A549 (cell line): ENCODE results near the gene LMAN1L. TPM values are rescaled to one million over a fixed set of nuclear protein-coding genes. Genes with fewer than 3 reads are reported as not detected.
A peak's percentile ranks its signal among the peaks of the same experiment; 100 is the strongest.

Source experiments
- ATAC-seq, 2 experiments: fragments of 200-7000 bp in 1 of 2; fragments of >200 bp in 1 of 2; cut with Nextera tagmentation in 1 of 2; cut with Tn5 transposase in 1 of 2; 3 replicates each; pipeline versions ENCODE4 v1.8.0 to v1.9.1; 2018 to 2020; ENCODE audit warnings: mild to moderate bottlenecking in 1 of 2, moderate library complexity in 1 of 2
- CTCF ChIA-PET: fragments of 300-600 bp; sonication (Branson Sonifier 250); formaldehyde crosslinking; extraction: SDS; loops from one replicate; lab custom pipeline; 2021; ENCODE audit warnings: antibody characterized with exemption, inconsistent platforms; lab: Yijun Ruan, JAX
- POLR2A ChIA-PET: fragments of 350-600 bp; formaldehyde crosslinking; extraction: SDS; loops from one replicate; lab custom pipeline; 2021; ENCODE audit warnings: antibody characterized with exemption, inconsistent platforms; lab: Yijun Ruan, JAX
- DNase-seq, 2 experiments: peaks; one replicate each; pipeline versions ENCODE4 v3.0.0 to v3.0.0-alpha.2; 2011 to 2016; ENCODE audit warnings: low read depth in 1 of 2, low spot score in 1 of 2
- FAIRE-seq: peaks from 2 replicates; lab custom pipeline; 2011; peaks lifted over from hg19 to GRCh38; lab: Jason Lieb, UNC
- H3K27ac ChIP-seq, 2 experiments: fragments of >200 bp; sonication (Bioruptor Twin); formaldehyde crosslinking; 3 replicates each; pipeline ENCODE4 v1.5.1; 2016 to 2017
- H3K4me1 ChIP-seq: fragments of >200 bp; sonication (Bioruptor Twin); formaldehyde crosslinking; 3 replicates; pipeline ENCODE4 v1.6.1; 2016
- H3K4me2 ChIP-seq: fragments of >200 bp; sonication (Bioruptor Twin); formaldehyde crosslinking; 3 replicates; pipeline ENCODE4 v1.6.1; 2016
- H3K4me3 ChIP-seq: fragments of >200 bp; sonication (Bioruptor Twin); formaldehyde crosslinking; 3 replicates; pipeline ENCODE4 v1.5.1; 2016
- H3K9me3 ChIP-seq: fragments of >200 bp; sonication (Bioruptor Twin); formaldehyde crosslinking; 3 replicates; pipeline ENCODE4 v1.6.1; 2016
- CBX2 ChIP-seq: fragments of 200-600 bp; sonication (generic); IDR thresholded peaks from 2 replicates; pipeline ENCODE4 v1.6.1; 2016; ENCODE audit warnings: low read depth, mild to moderate bottlenecking, borderline replicate concordance
- CEBPB ChIP-seq, 2 experiments: fragments of >200 bp in 1 of 2; sonication (Bioruptor Twin) in 1 of 2; formaldehyde crosslinking in 1 of 2; IDR thresholded peaks; 2 replicates each; pipeline ENCODE4 v1.6.1; 2012 to 2016
- EP300 ChIP-seq, 2 experiments: fragments of >200 bp; sonication (Bioruptor Twin); formaldehyde crosslinking; IDR thresholded peaks; 2 replicates in 1 of 2; 3 replicates in 1 of 2; pipeline ENCODE4 v1.6.1; 2016 to 2017
- ESRRA ChIP-seq: fragments of 150-350 bp; IDR thresholded peaks from 2 replicates; pipeline ENCODE4 v1.6.1; 2014; ENCODE audit warnings: mild to moderate bottlenecking, low read length, borderline replicate concordance
- FOXS1 ChIP-seq: fragments of 250-450 bp; sonication (Bioruptor Pico); IDR thresholded peaks from 2 replicates; pipeline ENCODE4 v1.5.0; 2020; ENCODE audit warnings: mild to moderate bottlenecking, moderate library complexity
- HEYL ChIP-seq: fragments of 250-450 bp; sonication (Bioruptor Pico); IDR thresholded peaks from 2 replicates; pipeline ENCODE4 v1.8.0; 2021; ENCODE audit warnings: mild to moderate bottlenecking, moderate library complexity
- HOXA7 ChIP-seq: fragments of 250-450 bp; sonication (Bioruptor Pico); IDR thresholded peaks from 2 replicates; pipeline ENCODE4 v1.5.0; 2020; ENCODE audit warnings: mild to moderate bottlenecking, moderate library complexity
- HOXB13 ChIP-seq: fragments of 250-450 bp; sonication (Bioruptor Pico); IDR thresholded peaks from 2 replicates; pipeline ENCODE4 v1.5.0; 2020; ENCODE audit warnings: low read depth, mild to moderate bottlenecking, moderate library complexity
- MAZ ChIP-seq: fragments of 150-350 bp; IDR thresholded peaks from 2 replicates; pipeline ENCODE4 v1.6.1; 2014; ENCODE audit warnings: antibody characterized with exemption, low read depth, low read length, borderline replicate concordance
- MYC ChIP-seq: IDR thresholded peaks from 2 replicates; pipeline ENCODE4 v1.6.1; 2012; ENCODE audit warnings: mild to moderate bottlenecking, inconsistent platforms, low read length, improper control_type of control experiment, borderline replicate concordance
- NPAS2 ChIP-seq: fragments of 250-450 bp; sonication (Bioruptor Pico); IDR thresholded peaks from 2 replicates; pipeline ENCODE4 v1.8.0; 2022; ENCODE audit warnings: mild to moderate bottlenecking, moderate library complexity, borderline replicate concordance
- NR3C1 ChIP-seq: fragments of >200 bp; sonication (Bioruptor Twin); formaldehyde crosslinking; IDR thresholded peaks from 3 replicates; pipeline ENCODE4 v1.6.1; 2017
- RFX5 ChIP-seq: fragments of 450-650 bp; IDR thresholded peaks from 2 replicates; pipeline ENCODE4 v1.7.1; 2014; ENCODE audit warnings: antibody characterized with exemption, mild to moderate bottlenecking, moderate library complexity
- TFCP2L1 ChIP-seq: fragments of 250-450 bp; sonication (Bioruptor Pico); IDR thresholded peaks from 2 replicates; pipeline ENCODE4 v1.5.0; 2021; ENCODE audit warnings: mild to moderate bottlenecking
- ZFP36 ChIP-seq: fragments of 450-650 bp; IDR thresholded peaks from 2 replicates; pipeline ENCODE4 v1.6.1; 2014; ENCODE audit warnings: borderline replicate concordance; ENCODE audit not compliant: partially characterized antibody
- ZNF302 ChIP-seq: fragments of 250-450 bp; sonication (Bioruptor Pico); IDR thresholded peaks from 2 replicates; pipeline ENCODE4 v1.9.0; 2021; ENCODE audit warnings: inconsistent platforms, mild to moderate bottlenecking, moderate library complexity
- WGBS: methylation state at CpG from one replicate; pipeline ENCODE4 v1.1.6; 2017; ENCODE audit errors: missing lambda C conversion rate; 5-methylcytosine and 5-hydroxymethylcytosine counted together
- polyA plus RNA-seq, 4 experiments: library from polyadenylated mRNA; depleted of rRNA in 3 of 4; stranded (reverse); fragments of >200 nt; fragmentation: RNase III in 1 of 4; extraction: RNeasy Plus Mini Kit Qiagen cat#74134 plus additional on column Dnase treatment in 1 of 4; gene quantifications; 2 replicates in 3 of 4; 3 replicates in 1 of 4; pipeline ENCODE4 v1.2.3, GENCODE V29; 2011 to 2017
- TF ChIP-seq, protein P1 (sequence below): fragments of 200-600 bp; sonication (generic); IDR thresholded peaks from 2 replicates; pipeline ENCODE4 v1.6.1; 2016; ENCODE audit warnings: antibody characterized with exemption, mild to moderate bottlenecking, moderate library complexity
- TF ChIP-seq, protein P2 (sequence below): fragments of >200 bp; sonication (Bioruptor Twin); formaldehyde crosslinking; IDR thresholded peaks from 3 replicates; pipeline ENCODE4 v1.5.1; 2016
- TF ChIP-seq, protein P3 (sequence below): fragments of >200 bp; sonication (Bioruptor Twin); formaldehyde crosslinking; IDR thresholded peaks from 3 replicates; pipeline ENCODE4 v1.6.1; 2016
- TF ChIP-seq, protein P4 (sequence below): fragments of 450-650 bp; IDR thresholded peaks from 2 replicates; pipeline ENCODE4 v1.6.1; 2014; ENCODE audit warnings: antibody characterized with exemption

Gene LMAN1L
- polyA plus RNA-seq, 2 of the 4 experiments (the other 2 are of a cell fraction), result not detected

DNA sequence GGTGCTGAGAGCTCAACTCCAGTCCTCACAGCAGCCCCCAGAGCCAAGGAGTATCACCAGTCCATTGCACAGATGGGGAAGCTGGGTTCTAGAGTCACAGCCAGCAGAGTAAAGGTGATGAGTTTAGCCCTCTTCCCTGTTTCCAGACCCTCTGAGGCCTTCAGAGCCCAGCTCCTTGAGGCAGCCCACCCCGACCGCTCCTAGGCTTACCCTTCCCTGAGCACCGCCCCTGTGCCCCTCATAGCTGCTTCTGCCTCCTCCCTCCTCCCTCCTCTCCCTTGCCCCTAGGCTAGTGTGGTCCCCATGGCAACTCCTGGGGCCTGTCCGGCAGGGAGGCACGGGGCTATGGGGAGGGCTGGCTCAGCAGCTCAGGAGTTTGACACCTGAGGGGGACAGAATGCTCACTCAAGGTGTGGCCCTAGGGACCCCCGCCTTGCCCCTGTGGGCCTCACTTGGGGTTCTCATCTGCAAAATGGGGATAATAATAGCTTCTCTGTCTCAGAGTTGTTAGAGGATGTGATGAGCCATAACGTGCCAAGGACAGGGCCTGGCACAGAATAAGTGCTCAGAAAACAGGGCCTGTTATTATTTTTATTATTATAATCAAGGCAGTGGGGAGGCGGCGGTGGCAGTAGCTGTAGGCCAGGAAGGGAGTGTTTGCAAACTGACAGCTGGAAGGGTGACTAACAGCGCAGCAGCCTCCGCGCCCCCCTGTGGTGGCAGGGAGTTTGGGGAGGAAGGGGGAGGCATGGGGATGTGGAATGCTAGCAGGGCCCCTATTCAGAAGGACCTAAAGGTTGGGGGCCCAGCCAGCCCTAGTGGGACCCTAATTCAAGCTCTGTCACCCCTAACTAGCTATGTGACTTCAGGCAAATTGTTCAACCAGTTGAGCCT, 19.3 kb upstream of the LMAN1L start:
- no peak overlapping the region for H3K4me2 ChIP-seq
- ChIA-PET CTCF (interaction anchor here (1.3 to 66.7 kb wide), 5 partner anchors 3 to 162 kb away, joined by 4 to 1908 read pairs (median 14); partner anchors contain the start of genes CPLX3, CSK, LMAN1L and ULK3), POLR2A (no interaction called here)
- H3K27ac ChIP-seq, result no peak overlapping the region
- FAIRE-seq, result no peak
- WGBS, result 79% methylated on average over 12 of the region's 12 CpGs
- TF ChIP-seq, protein P1, sequence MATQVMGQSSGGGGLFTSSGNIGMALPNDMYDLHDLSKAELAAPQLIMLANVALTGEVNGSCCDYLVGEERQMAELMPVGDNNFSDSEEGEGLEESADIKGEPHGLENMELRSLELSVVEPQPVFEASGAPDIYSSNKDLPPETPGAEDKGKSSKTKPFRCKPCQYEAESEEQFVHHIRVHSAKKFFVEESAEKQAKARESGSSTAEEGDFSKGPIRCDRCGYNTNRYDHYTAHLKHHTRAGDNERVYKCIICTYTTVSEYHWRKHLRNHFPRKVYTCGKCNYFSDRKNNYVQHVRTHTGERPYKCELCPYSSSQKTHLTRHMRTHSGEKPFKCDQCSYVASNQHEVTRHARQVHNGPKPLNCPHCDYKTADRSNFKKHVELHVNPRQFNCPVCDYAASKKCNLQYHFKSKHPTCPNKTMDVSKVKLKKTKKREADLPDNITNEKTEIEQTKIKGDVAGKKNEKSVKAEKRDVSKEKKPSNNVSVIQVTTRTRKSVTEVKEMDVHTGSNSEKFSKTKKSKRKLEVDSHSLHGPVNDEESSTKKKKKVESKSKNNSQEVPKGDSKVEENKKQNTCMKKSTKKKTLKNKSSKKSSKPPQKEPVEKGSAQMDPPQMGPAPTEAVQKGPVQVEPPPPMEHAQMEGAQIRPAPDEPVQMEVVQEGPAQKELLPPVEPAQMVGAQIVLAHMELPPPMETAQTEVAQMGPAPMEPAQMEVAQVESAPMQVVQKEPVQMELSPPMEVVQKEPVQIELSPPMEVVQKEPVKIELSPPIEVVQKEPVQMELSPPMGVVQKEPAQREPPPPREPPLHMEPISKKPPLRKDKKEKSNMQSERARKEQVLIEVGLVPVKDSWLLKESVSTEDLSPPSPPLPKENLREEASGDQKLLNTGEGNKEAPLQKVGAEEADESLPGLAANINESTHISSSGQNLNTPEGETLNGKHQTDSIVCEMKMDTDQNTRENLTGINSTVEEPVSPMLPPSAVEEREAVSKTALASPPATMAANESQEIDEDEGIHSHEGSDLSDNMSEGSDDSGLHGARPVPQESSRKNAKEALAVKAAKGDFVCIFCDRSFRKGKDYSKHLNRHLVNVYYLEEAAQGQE, result no peak
- TF ChIP-seq TFCP2L1 (no peak), NR3C1 (no peak), MAZ (no peak), ZFP36 (no peak), CEBPB (IDR thresholded peaks at IDR 0.05) (no peak), HOXA7 (CRISPR knock-in tag) (no peak), ZNF302 (CRISPR knock-in tag) (no peak), HEYL (no peak), FOXS1 (no peak), NPAS2 (CRISPR knock-in tag) (no peak), MYC (no peak), HOXB13 (CRISPR knock-in tag) (no peak), EP300 (IDR thresholded peaks at IDR 0.05) (no peak), RFX5 (no peak), CBX2 (no peak), ESRRA (no peak)
- TF ChIP-seq, protein P2, sequence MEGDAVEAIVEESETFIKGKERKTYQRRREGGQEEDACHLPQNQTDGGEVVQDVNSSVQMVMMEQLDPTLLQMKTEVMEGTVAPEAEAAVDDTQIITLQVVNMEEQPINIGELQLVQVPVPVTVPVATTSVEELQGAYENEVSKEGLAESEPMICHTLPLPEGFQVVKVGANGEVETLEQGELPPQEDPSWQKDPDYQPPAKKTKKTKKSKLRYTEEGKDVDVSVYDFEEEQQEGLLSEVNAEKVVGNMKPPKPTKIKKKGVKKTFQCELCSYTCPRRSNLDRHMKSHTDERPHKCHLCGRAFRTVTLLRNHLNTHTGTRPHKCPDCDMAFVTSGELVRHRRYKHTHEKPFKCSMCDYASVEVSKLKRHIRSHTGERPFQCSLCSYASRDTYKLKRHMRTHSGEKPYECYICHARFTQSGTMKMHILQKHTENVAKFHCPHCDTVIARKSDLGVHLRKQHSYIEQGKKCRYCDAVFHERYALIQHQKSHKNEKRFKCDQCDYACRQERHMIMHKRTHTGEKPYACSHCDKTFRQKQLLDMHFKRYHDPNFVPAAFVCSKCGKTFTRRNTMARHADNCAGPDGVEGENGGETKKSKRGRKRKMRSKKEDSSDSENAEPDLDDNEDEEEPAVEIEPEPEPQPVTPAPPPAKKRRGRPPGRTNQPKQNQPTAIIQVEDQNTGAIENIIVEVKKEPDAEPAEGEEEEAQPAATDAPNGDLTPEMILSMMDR, result no peak
- TF ChIP-seq, protein P3, sequence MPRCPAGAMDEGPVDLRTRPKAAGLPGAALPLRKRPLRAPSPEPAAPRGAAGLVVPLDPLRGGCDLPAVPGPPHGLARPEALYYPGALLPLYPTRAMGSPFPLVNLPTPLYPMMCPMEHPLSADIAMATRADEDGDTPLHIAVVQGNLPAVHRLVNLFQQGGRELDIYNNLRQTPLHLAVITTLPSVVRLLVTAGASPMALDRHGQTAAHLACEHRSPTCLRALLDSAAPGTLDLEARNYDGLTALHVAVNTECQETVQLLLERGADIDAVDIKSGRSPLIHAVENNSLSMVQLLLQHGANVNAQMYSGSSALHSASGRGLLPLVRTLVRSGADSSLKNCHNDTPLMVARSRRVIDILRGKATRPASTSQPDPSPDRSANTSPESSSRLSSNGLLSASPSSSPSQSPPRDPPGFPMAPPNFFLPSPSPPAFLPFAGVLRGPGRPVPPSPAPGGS, result no peak
- TF ChIP-seq, protein P4, sequence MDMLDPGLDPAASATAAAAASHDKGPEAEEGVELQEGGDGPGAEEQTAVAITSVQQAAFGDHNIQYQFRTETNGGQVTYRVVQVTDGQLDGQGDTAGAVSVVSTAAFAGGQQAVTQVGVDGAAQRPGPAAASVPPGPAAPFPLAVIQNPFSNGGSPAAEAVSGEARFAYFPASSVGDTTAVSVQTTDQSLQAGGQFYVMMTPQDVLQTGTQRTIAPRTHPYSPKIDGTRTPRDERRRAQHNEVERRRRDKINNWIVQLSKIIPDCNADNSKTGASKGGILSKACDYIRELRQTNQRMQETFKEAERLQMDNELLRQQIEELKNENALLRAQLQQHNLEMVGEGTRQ, result no peak
- DNase-seq, result no peak
- no peaks in the 10 kb centered on the region for H3K9me3 ChIP-seq
- peak in 1 of 2 experiments; percentile 27; a peak in 1 of 6 replicates for ATAC-seq
- H3K4me1 ChIP-seq, result peaks cover 17% of the 10 kb centered on the region; the same call in 1 of the 3 replicates
- H3K4me3 ChIP-seq, result no peak overlapping the region
